T-cell (primary cell): Measurements from ENCODE around the gene TMEM38A. TPM values are rescaled to one million over a fixed set of nuclear protein-coding genes. Genes with fewer than 3 reads are reported as not detected.

Experiments used
- ATAC-seq, 4 experiments: fragments of 200-7000 bp in 3 of 4; fragments of 150-1000 bp in 1 of 4; cut with Tn5 transposase; replicated peaks in 1 of 4; 1 replicate in 3 of 4; 2 replicates in 1 of 4; pipeline ENCODE4 v1.10.0; 2021; ENCODE audit warnings: moderate library complexity in 3 of 4, mild to moderate bottlenecking in 2 of 4, moderate number of reproducible peaks in 1 of 4
- CTCF ChIA-PET, 2 donors: fragments of 300-600 bp; sonication (Branson Sonifier 250); formaldehyde crosslinking; loops; one replicate each; lab custom pipeline; 2022; ENCODE audit warnings: antibody characterized with exemption in 2 of 2; lab: Charles Lee
- POLR2A ChIA-PET, 2 donors: fragments of 300-600 bp; sonication (Branson Sonifier 250); formaldehyde crosslinking; loops; one replicate each; lab custom pipeline; 2022; ENCODE audit warnings: antibody characterized with exemption in 2 of 2; lab: Charles Lee
- DNase-seq, 35 experiments: peaks; one replicate each; pipeline versions ENCODE4 v3.0.0 to v3.0.0-alpha.2; 2013 to 2023
- H3K27ac ChIP-seq: one replicate; pipeline ENCODE4 v1.5.1; 2013; ENCODE audit warnings: low read length
- H3K27me3 ChIP-seq, 2 experiments: replicated peaks in 1 of 2; 1 replicate in 1 of 2; 2 replicates in 1 of 2; pipeline versions ENCODE4 v1.6.1 to v1.7.0; 2013; ENCODE audit warnings: low read length in 1 of 2, mixed read lengths in 1 of 2; ENCODE audit not compliant: control insufficient read depth in 2 of 2, insufficient read depth in 2 of 2; ENCODE audit errors: extremely low read depth in 1 of 2
- H3K36me3 ChIP-seq, 2 donors: 1 replicate in 1 of 2; 2 replicates in 1 of 2; pipeline versions ENCODE4 v1.6.1 to v1.7.0; 2013; ENCODE audit warnings: low read length in 1 of 2; ENCODE audit not compliant: control insufficient read depth in 2 of 2, insufficient read depth in 1 of 2; ENCODE audit errors: extremely low read depth in 1 of 2
- H3K4me1 ChIP-seq, 2 experiments: 1 replicate in 1 of 2; 2 replicates in 1 of 2; pipeline versions ENCODE4 v1.6.1 to v1.7.0; 2013; ENCODE audit warnings: low read length in 2 of 2, mixed read lengths in 1 of 2; ENCODE audit not compliant: insufficient read depth in 2 of 2, control insufficient read depth in 1 of 2; ENCODE audit errors: extremely low read depth in 1 of 2
- H3K4me3 ChIP-seq, 2 donors: 1 replicate in 1 of 2; 2 replicates in 1 of 2; pipeline versions ENCODE4 v1.5.1 to v1.7.0; 2013; ENCODE audit warnings: mild to moderate bottlenecking in 2 of 2, low read length in 1 of 2, moderate library complexity in 1 of 2; ENCODE audit not compliant: control insufficient read depth in 1 of 2; ENCODE audit errors: extremely low read depth in 1 of 2
- H3K9me3 ChIP-seq: 2 replicates; pipeline ENCODE4 v1.7.0; 2013
- H3K27ac Mint-ChIP-seq, 2 donors: one replicate each; pipeline ENCODE4 v1.8.0; 2020 to 2021; ENCODE audit warnings: mild to moderate bottlenecking in 2 of 2, mixed read lengths in 2 of 2
- H3K27me3 Mint-ChIP-seq, 2 donors: one replicate each; pipeline ENCODE4 v1.8.0; 2021 to 2022; ENCODE audit warnings: mixed read lengths in 2 of 2
- H3K36me3 Mint-ChIP-seq: one replicate; pipeline ENCODE4 v1.8.0; 2021; ENCODE audit warnings: mixed read lengths
- H3K4me1 Mint-ChIP-seq, 3 donors: one replicate each; pipeline ENCODE4 v1.8.0; 2020 to 2022; ENCODE audit warnings: mixed read lengths in 3 of 3, mild to moderate bottlenecking in 1 of 3
- H3K4me3 Mint-ChIP-seq, 3 donors: one replicate each; pipeline ENCODE4 v1.8.0; 2020 to 2022; ENCODE audit warnings: mild to moderate bottlenecking in 3 of 3, mixed read lengths in 3 of 3, moderate library complexity in 3 of 3
- H3K9me3 Mint-ChIP-seq, 3 donors: one replicate each; pipeline ENCODE4 v1.8.0; 2020 to 2022; ENCODE audit warnings: mixed read lengths in 3 of 3
- WGBS: methylation state at CpG from one replicate; pipeline ENCODE4 v1.1.5; 2013; ENCODE audit warnings: missing lambda C conversion rate; ENCODE audit not compliant: insufficient coverage; 5-methylcytosine and 5-hydroxymethylcytosine counted together
- total RNA-seq, 35 experiments: library from RNA in 6 of 35; stranded (reverse) in 6 of 35; fragments of 120-200 nt in 1 of 35; gene quantifications; one replicate each; pipeline versions ENCODE4 v1.2.1 to v1.2.4 and lab custom pipeline; 2013 to 2026

The TMEM38A gene
- total RNA-seq, 5 donors from 2014 or later (not counting 1 experiment from before 2014, with no cell fraction given) = 0.45 to 2.0 (median 0.77) TPM

GRCh38 chr19:16628183-16628983 lies 32.6 kb upstream of the TMEM38A start, which contains the start of gene MED26:
MED26 (minus strand) TSS chr19:16628204; CDS start chr19:16627943, 261 bp downstream.
- H3K27ac ChIP-seq = peak within 1 kb of the TSS; percentile 89
- Mint-ChIP-seq H3K36me3 (peaks cover 11% of the 10 kb centered on the region), H3K4me1 (peaks cover 44 to 51% (median 46%) of the 10 kb centered on the region in 3 donors), H3K9me3 (no peaks in the 10 kb centered on the region), H3K4me3 (peak within 1 kb of the TSS; percentile 97 to 99 (median 98)), H3K27ac (peak within 1 kb of the TSS; percentile 98), H3K27me3 (no peaks in the 10 kb centered on the region)
- H3K27me3 ChIP-seq = no peaks in the 10 kb centered on the region
- peaks cover 15 to 38% of the 10 kb centered on the region in 2 experiments for H3K4me1 ChIP-seq
- H3K9me3 ChIP-seq = no peaks in the 10 kb centered on the region
- POLR2A ChIA-PET = interaction anchor here (0.5 to 2.8 kb wide), 5 partner anchors 37 to 133 kb away, joined by 3 to 13 read pairs (median 4); no protein-coding TSS in a partner anchor
- peaks cover 14 to 34% of the 10 kb centered on the region in 2 donors for H3K36me3 ChIP-seq
- DNase-seq (peak; percentile 87 to 98 (median 93)), ATAC-seq (peak; percentile 90 to 94 (median 92))
- peak within 1 kb of the TSS; percentile 91 to 95 for H3K4me3 ChIP-seq
- 0% methylated on average over 78 of the region's 98 CpGs for WGBS
- CTCF ChIA-PET = interaction anchor here in 1 of 2 donors (0.5 to 1.3 kb wide), 3 partner anchors 62 to 570 kb away, joined by 3 to 9 read pairs (median 5); no protein-coding TSS in a partner anchor

- peaks cover 13 to 31% of the 10 kb centered on the region in 2 donors for H3K36me3 ChIP-seq
- no peaks in the 10 kb centered on the region for H3K27me3 ChIP-seq
- H3K4me1 Mint-ChIP-seq = peaks cover 38 to 46% (median 41%) of the 10 kb centered on the region in 3 donors
- no peaks in the 10 kb centered on the region for H3K9me3 ChIP-seq
- ATAC-seq = peak in 3 of 4 experiments; percentile 2 to 21 (median 6)
- 2% methylated on average over 7 of the region's 23 CpGs for WGBS
- peaks cover 11% of the 10 kb centered on the region for H3K36me3 Mint-ChIP-seq
- ChIA-PET POLR2A (interaction anchor here (0.5 to 2.8 kb wide), 4 partner anchors 45 to 1308 kb away, joined by 3 to 10 read pairs (median 6); no protein-coding TSS in a partner anchor), CTCF (interaction anchor here in 1 of 2 donors (0.5 to 1.3 kb wide), 2 partner anchors 63 to 571 kb away, joined by 3 to 9 read pairs; no protein-coding TSS in a partner anchor)
- H3K4me1 ChIP-seq = peaks cover 15 to 38% of the 10 kb centered on the region in 2 experiments
- peak in 8 of 35 experiments; percentile 1 to 58 (median 20) for DNase-seq
- no peaks in the 10 kb centered on the region for H3K9me3 Mint-ChIP-seq
- peak overlapping the region; percentile 89 for H3K27ac ChIP-seq
- H3K27me3 Mint-ChIP-seq = no peaks in the 10 kb centered on the region
- H3K27ac Mint-ChIP-seq = peak overlapping the region; percentile 98
- H3K4me3 Mint-ChIP-seq = peak overlapping the region; percentile 97 to 99 (median 98)
- H3K4me3 ChIP-seq = peak overlapping the region; percentile 87 to 95
These were observed 31.8 kb upstream of the TMEM38A start for GRCh38 chr19:16628984-16629691.

GRCh38 chr19:16631465-16631864 lies 29.5 kb upstream of the TMEM38A start:
- H3K4me3 Mint-ChIP-seq = no peak overlapping the region
- Histone ChIP-seq H3K4me1 (peaks cover 10 to 25% of the 10 kb centered on the region in 2 experiments), H3K36me3 (peaks cover 8 to 32% of the 10 kb centered on the region in 2 donors), H3K27ac (no peak overlapping the region), H3K9me3 (no peaks in the 10 kb centered on the region), H3K27me3 (no peaks in the 10 kb centered on the region), H3K4me3 (no peak overlapping the region)
- DNase-seq (no peak), ATAC-seq (no peak)
- H3K9me3 Mint-ChIP-seq = no peaks in the 10 kb centered on the region
- no peaks in the 10 kb centered on the region for H3K27me3 Mint-ChIP-seq
- H3K4me1 Mint-ChIP-seq = peaks cover 19 to 28% (median 21%) of the 10 kb centered on the region in 3 donors
- H3K27ac Mint-ChIP-seq = peak overlapping the region in 1 of 2 donors; percentile 58
- WGBS = no CpG with 5 or more reads among the region's 6 CpGs
- H3K36me3 Mint-ChIP-seq = peaks cover 10% of the 10 kb centered on the region
- ChIA-PET POLR2A (no interaction called here), CTCF (interaction anchor here (0.6 to 0.7 kb wide), 2 partner anchors 86 to 171 kb away, joined by 4 to 5 read pairs; no protein-coding TSS in a partner anchor)

GRCh38 chr19:16637535-16637934 lies 23.4 kb upstream of the TMEM38A start:
- H3K27me3 ChIP-seq = no peaks in the 10 kb centered on the region
- no peak overlapping the region for H3K27ac ChIP-seq
- no peaks in the 10 kb centered on the region for H3K9me3 ChIP-seq
- H3K4me1 ChIP-seq = peaks cover 0 to 9% of the 10 kb centered on the region in 2 experiments
- Mint-ChIP-seq H3K9me3 (no peaks in the 10 kb centered on the region), H3K4me3 (no peak overlapping the region), H3K36me3 (peaks cover 19% of the 10 kb centered on the region), H3K27me3 (no peaks in the 10 kb centered on the region), H3K4me1 (peaks cover 12 to 24% (median 18%) of the 10 kb centered on the region in 3 donors), H3K27ac (peak overlapping the region in 1 of 2 donors; percentile 34)
- DNase-seq = no peak
- POLR2A ChIA-PET = no interaction called here
- CTCF ChIA-PET = interaction anchor here (0.6 kb wide), 2 partner anchors 195 to 473 kb away, joined by 3 to 4 read pairs; no protein-coding TSS in a partner anchor
- no peak overlapping the region for H3K4me3 ChIP-seq
- peaks cover 14 to 61% of the 10 kb centered on the region in 2 donors for H3K36me3 ChIP-seq
- no peak for ATAC-seq

- H3K36me3 Mint-ChIP-seq = peaks cover 26% of the 10 kb centered on the region
- WGBS = 83% methylated on average over 1 of the region's 1 CpG
- Histone ChIP-seq H3K27me3 (no peaks in the 10 kb centered on the region), H3K36me3 (peaks cover 12 to 64% of the 10 kb centered on the region in 2 donors), H3K9me3 (no peaks in the 10 kb centered on the region), H3K27ac (no peak overlapping the region), H3K4me3 (no peak overlapping the region), H3K4me1 (peaks cover 0 to 9% of the 10 kb centered on the region in 2 experiments)
- H3K9me3 Mint-ChIP-seq = no peaks in the 10 kb centered on the region
- ATAC-seq (no peak), DNase-seq (no peak)
- H3K4me3 Mint-ChIP-seq = no peak overlapping the region
- no peaks in the 10 kb centered on the region for H3K27me3 Mint-ChIP-seq
- CTCF ChIA-PET = interaction anchor here in 1 of 2 donors (0.7 kb wide), 1 partner anchor 664 kb away, joined by 3 read pairs; the partner anchor contains the start of gene ABHD8
- H3K27ac Mint-ChIP-seq = no peak overlapping the region
- H3K4me1 Mint-ChIP-seq = peaks cover 16 to 29% (median 21%) of the 10 kb centered on the region in 3 donors
- POLR2A ChIA-PET = interaction anchor here in 1 of 2 donors (0.6 kb wide), 1 partner anchor 96 kb away, joined by 7 read pairs; no protein-coding TSS in a partner anchor
These were observed 22.3 kb upstream of the TMEM38A start for GRCh38 chr19:16638666-16639065.
